GM10266 (cell line): ENCODE results near the gene MYRIP.

Source experiments
- DNase-seq: peaks from one replicate; pipeline ENCODE4 v3.0.0; 2012; ENCODE audit errors: extremely low spot score
- TF ChIP-seq, protein P1 (sequence below): IDR thresholded peaks from 2 replicates; pipeline ENCODE4 v1.5.1; 2012; ENCODE audit warnings: mild to moderate bottlenecking, low read depth; ENCODE audit not compliant: control insufficient read depth, insufficient read depth; ENCODE audit errors: missing control alignments

The MYRIP gene

DNA sequence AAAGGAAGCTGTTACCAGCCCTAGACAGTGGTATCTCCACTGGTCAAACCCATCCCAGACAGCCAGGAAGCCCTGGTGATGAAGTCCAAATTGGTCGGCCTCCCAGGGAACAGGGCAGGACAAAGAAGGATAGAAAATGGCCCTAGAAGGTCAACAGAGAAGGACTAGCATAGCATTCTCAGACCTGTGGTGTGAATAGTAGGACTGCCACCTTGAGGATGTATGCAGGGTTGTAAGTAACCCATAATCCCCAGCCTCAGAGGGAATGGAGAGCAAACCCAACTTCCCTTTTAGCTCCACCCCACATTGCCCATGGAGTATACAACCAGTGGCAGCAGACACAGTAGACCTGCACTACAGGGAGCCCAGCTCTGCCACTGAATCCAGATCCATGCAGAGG, 431.5 kb downstream of the MYRIP start:
- TF ChIP-seq, protein P1, sequence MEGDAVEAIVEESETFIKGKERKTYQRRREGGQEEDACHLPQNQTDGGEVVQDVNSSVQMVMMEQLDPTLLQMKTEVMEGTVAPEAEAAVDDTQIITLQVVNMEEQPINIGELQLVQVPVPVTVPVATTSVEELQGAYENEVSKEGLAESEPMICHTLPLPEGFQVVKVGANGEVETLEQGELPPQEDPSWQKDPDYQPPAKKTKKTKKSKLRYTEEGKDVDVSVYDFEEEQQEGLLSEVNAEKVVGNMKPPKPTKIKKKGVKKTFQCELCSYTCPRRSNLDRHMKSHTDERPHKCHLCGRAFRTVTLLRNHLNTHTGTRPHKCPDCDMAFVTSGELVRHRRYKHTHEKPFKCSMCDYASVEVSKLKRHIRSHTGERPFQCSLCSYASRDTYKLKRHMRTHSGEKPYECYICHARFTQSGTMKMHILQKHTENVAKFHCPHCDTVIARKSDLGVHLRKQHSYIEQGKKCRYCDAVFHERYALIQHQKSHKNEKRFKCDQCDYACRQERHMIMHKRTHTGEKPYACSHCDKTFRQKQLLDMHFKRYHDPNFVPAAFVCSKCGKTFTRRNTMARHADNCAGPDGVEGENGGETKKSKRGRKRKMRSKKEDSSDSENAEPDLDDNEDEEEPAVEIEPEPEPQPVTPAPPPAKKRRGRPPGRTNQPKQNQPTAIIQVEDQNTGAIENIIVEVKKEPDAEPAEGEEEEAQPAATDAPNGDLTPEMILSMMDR = no peak
- DNase-seq = no peak

DNA sequence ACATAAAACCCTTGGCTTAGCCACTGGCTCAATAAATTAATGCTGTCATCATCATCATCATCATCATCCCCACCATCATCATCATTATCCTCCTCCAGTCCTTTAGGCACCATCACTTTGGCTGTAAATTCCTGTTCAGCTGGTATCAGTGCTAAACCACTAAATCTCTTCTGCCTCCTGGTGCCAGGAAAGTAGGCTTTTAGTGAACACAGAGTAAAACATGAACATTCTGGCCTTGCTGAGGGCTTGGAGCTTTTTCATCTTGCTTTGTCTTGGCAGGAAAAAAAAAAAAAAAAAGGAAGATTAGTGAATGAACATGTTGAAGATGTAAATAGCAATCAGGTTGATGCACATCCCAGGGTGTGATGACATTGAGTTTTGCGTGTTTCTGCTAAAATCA, 432.8 kb downstream of the MYRIP start:
- no peak for DNase-seq
- TF ChIP-seq, protein P1 = no peak

DNA sequence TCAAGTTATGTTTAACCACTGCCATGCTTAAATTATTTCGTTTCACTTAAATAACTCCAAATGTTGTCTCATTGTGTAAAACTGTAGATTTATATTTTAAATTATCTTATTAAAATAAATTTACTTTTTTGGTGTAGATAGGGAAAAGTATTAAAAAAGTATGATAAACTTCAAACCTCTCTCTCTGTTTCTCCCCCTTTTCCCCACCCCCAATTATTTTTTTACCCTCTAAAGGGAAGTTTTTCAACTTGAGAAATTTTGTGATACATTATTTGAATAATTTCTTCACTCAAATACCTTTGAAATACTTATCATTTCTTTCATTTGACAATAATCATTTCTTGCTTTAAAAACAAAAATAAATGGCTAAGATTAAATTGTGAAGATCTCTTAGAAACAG, 433.2 kb downstream of the MYRIP start:
- no peak for DNase-seq
- TF ChIP-seq, protein P1 = no peak

DNA sequence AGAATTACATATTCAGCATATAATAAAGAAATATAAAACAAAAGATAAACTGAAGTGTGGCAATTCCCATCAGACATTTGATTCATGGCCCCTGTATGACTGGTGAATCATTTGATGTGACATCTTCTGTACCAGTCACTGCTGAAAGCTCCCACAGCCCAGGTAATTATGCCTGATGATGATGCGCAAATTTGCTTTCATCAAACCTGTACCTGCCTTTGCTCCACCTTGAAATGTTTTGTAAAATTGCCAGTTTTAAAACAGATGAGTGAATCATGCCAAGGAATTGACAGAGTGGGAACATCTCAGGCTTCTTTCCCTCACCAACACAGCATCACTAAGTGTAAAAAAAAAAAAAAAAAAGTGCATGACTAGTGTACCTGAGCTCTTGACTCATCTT, 433.6 kb downstream of the MYRIP start:
- no peak for DNase-seq
- TF ChIP-seq, protein P1 = no peak

DNA sequence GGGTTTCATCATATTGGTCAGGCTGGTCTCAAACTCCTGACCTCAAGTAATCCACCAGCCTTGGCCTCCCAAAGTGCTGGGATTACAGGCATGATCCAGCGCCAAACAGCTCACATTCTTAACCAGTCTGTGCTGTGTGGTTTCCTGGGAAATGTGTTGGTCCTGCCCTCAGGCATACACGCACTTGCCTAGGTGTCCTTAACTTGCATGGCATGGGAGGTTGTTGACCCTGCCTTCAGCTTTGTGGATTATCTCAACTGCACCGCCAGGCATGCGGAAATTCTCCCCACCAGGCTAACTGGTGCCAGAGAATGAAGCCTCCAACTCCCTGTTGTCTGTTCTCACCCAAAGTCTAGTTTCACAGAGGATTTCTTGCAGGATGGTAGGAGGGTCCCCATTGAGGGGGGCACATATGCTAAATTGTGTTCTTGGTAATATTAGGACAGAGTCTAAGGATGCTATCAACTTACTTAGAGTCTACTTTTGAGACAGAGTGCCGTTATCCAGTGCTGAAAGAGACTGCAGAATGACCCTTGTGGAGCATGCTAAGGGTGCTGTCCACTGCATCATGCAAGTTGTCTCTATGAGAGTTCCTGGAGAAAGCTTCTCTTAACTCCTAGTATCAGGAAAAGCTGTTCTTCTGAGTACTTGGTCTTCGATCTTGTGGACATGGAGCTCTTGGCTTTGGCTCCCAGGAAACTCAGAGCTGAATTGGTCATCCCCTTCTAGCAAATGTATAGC, 438.5 kb downstream of the MYRIP start:
- TF ChIP-seq, protein P1 = no peak
- no peak for DNase-seq

DNA sequence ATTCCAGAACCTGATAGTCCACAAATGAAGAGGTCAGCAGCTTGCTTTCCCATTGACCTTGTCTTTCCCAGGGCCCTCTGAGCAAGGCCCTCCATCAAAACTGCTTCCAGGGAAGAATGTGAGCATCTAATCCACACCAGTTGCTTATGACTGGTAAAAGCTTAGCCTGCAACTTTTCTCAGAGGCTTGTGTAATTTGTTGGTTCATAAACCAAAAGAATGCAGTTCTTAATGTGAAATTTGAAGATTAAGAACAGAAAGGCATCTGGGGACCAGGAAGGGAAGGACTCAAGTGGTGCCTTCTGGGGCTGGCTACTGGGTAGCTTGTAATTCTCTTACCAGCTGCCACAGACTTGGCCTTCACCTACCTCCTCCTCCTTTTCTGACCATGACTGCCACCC, 439.2 kb downstream of the MYRIP start:
- DNase-seq = no peak
- TF ChIP-seq, protein P1 = no peak

DNA sequence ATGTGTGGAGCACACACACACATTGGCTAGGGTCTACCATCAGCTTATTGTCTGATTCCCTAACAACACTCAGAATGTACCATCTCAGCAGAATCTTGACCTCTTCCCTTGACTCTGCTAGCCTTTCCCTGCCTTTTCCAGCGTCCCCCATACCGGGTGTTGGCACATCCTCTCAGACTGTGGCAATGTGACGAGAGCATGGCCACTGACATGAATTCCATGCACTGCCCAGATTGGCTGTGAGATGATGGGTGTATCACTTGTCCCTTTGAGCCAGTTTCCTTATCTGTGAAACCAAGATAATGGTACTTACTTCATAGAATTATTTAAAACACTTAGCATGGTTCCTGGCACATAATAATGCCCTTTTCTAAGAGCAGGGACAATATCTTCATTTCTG, 439.8 kb downstream of the MYRIP start:
- DNase-seq = no peak
- TF ChIP-seq, protein P1 = no peak
